Peyer's patch (tissue), 4 donors: ENCODE data around the gene SAPCD2. TPM values are rescaled to one million over a fixed set of nuclear protein-coding genes. Genes with fewer than 3 reads are reported as not detected.
"Not testable (repeated sequence)": the region's sequence is repeated elsewhere in the genome, so short reads cannot be mapped to it uniquely, and the experiment has no call there.

Source experiments
- DNase-seq, 3 donors: peaks; one replicate each; pipeline ENCODE4 v3.0.0-alpha.2; 2017 to 2019
- H3K27ac ChIP-seq, 4 donors: fragments of 200-600 bp; sonication (generic); one replicate each; pipeline ENCODE4 v1.5.1; 2016 to 2019
- H3K27me3 ChIP-seq, 2 donors: fragments of 200-600 bp; sonication (generic); one replicate each; pipeline ENCODE4 v1.5.1; 2019
- H3K36me3 ChIP-seq, 3 donors: fragments of 200-600 bp; sonication (generic); one replicate each; pipeline ENCODE4 v1.5.1; 2016 to 2019
- H3K4me1 ChIP-seq, 4 donors: fragments of 200-600 bp; sonication (generic); one replicate each; pipeline ENCODE4 v1.5.1; 2016 to 2019
- H3K4me3 ChIP-seq, 4 donors: fragments of 200-600 bp; sonication (generic); 1 replicate in 3 of 4; 2 replicates in 1 of 4; pipeline ENCODE4 v1.5.1; 2016 to 2019; ENCODE audit warnings: mild to moderate bottlenecking in 1 of 4
- H3K9me3 ChIP-seq, 4 donors: fragments of 200-600 bp; sonication (generic); one replicate each; pipeline ENCODE4 v1.5.1; 2016 to 2019; ENCODE audit warnings: mild to moderate bottlenecking in 1 of 4
- CTCF ChIP-seq, 6 experiments: fragments of 450-650 bp in 4 of 6; fragments of 200-600 bp in 2 of 6; sonication (generic) in 1 of 6; IDR thresholded peaks; one replicate each; pipeline ENCODE4 v1.5.1; 2017 to 2019; ENCODE audit warnings: antibody characterized with exemption in 6 of 6, mild to moderate bottlenecking in 3 of 6, moderate library complexity in 1 of 6
- POLR2A ChIP-seq, 2 donors: fragments of 450-650 bp; IDR thresholded peaks; one replicate each; pipeline ENCODE4 v1.5.1; 2017; ENCODE audit warnings: antibody characterized with exemption in 2 of 2, mild to moderate bottlenecking in 2 of 2, moderate library complexity in 2 of 2
- total RNA-seq, 4 donors: library from RNA; depleted of rRNA; stranded (reverse); fragments of >200 nt; gene quantifications; one replicate each; pipeline ENCODE4 v1.1.0, GENCODE V29; 2016

Gene SAPCD2
- total RNA-seq, result 10 to 100 TPM in 1 of 4 donors, 1 to 10 TPM in 3; 5.6 to 12.4 (median 7.9) TPM

- Histone ChIP-seq H3K36me3 (no peaks in the 10 kb centered on the region), H3K27me3 (peaks cover 0 to 8% of the 10 kb centered on the region in 2 donors), H3K4me1 (peaks cover 0 to 44% (median 13%) of the 10 kb centered on the region in 4 donors)
These were observed at the start of gene SAPCD2 for GRCh38 chr9:137070201-137070905. SAPCD2 (minus strand) TSS chr9:137070557; CDS start chr9:137070460, 97 bp downstream.

GRCh38 chr9:137118092-137118603 lies 47.8 kb upstream of the SAPCD2 start:
- H3K27me3 ChIP-seq, H3K36me3 ChIP-seq, H3K4me3 ChIP-seq, DNase-seq, H3K27ac ChIP-seq, H3K9me3 ChIP-seq: not testable (repeated sequence)
- H3K4me1 ChIP-seq, result peaks cover 0 to 17% (median 10%) of the 10 kb centered on the region in 4 donors

More at GRCh38 chr9:137070201-137070905, at the start of gene SAPCD2:
- peak; percentile 87 to 95 (median 90) for DNase-seq
- Histone ChIP-seq H3K4me3 (peak within 1 kb of the TSS; percentile 26 to 72 (median 58)), H3K9me3 (no peaks in the 10 kb centered on the region), H3K27ac (peak within 1 kb of the TSS; percentile 20 to 75 (median 46))
- TF ChIP-seq CTCF (IDR thresholded peaks at IDR 0.05), result peak in 1 of 6 experiments; percentile 3
- TF ChIP-seq POLR2A (IDR thresholded peaks at IDR 0.05), result no peak

- H3K27ac ChIP-seq, result no peak overlapping the region
- no peak for DNase-seq
- peaks cover 0 to 17% (median 11%) of the 10 kb centered on the region in 4 donors for H3K4me1 ChIP-seq
- TF ChIP-seq POLR2A (IDR thresholded peaks at IDR 0.05), result no peak
- TF ChIP-seq CTCF (IDR thresholded peaks at IDR 0.05), result no peak
- H3K4me3 ChIP-seq, result no peak overlapping the region
- H3K9me3 ChIP-seq, result no peaks in the 10 kb centered on the region
- H3K36me3 ChIP-seq, result peaks cover 0 to 7% (median 0%) of the 10 kb centered on the region in 3 donors
- peaks cover 0 to 6% of the 10 kb centered on the region in 2 donors for H3K27me3 ChIP-seq
These were observed 46.9 kb upstream of the SAPCD2 start for GRCh38 chr9:137117269-137117731.

GRCh38 chr9:137116728-137117127 lies 46.4 kb upstream of the SAPCD2 start:
- Histone ChIP-seq H3K4me1 (peaks cover 0 to 17% (median 11%) of the 10 kb centered on the region in 4 donors), H3K36me3 (peaks cover 0 to 13% (median 0%) of the 10 kb centered on the region in 3 donors), H3K4me3 (no peak overlapping the region), H3K27me3 (peaks cover 0 to 6% of the 10 kb centered on the region in 2 donors), H3K9me3 (no peaks in the 10 kb centered on the region), H3K27ac (no peak overlapping the region)
- DNase-seq, result no peak
- TF ChIP-seq POLR2A (IDR thresholded peaks at IDR 0.05) (no peak), CTCF (IDR thresholded peaks at IDR 0.05) (no peak)

GRCh38 chr9:137116027-137116507 lies 45.7 kb upstream of the SAPCD2 start:
- no peak overlapping the region for H3K27ac ChIP-seq
- H3K4me3 ChIP-seq, result no peak overlapping the region
- peaks cover 0 to 17% (median 10%) of the 10 kb centered on the region in 4 donors for H3K4me1 ChIP-seq
- H3K9me3 ChIP-seq, result no peaks in the 10 kb centered on the region
- no peak for DNase-seq
- peaks cover 0 to 16% (median 0%) of the 10 kb centered on the region in 3 donors for H3K36me3 ChIP-seq
- TF ChIP-seq CTCF (IDR thresholded peaks at IDR 0.05) (no peak), POLR2A (IDR thresholded peaks at IDR 0.05) (no peak)
- peaks cover 0 to 6% of the 10 kb centered on the region in 2 donors for H3K27me3 ChIP-seq
